Urothelium cell line (cell line): ENCODE results near the gene GOPC.
"Not testable (repeated sequence)": the region's sequence is repeated elsewhere in the genome, so short reads cannot be mapped to it uniquely, and the experiment has no call there.

Source experiments
- DNase-seq: peaks from one replicate; pipeline ENCODE4 v3.0.0; 2011; ENCODE audit warnings: low spot score, mixed read lengths
- FAIRE-seq: peaks from 2 replicates; lab custom pipeline; 2011; peaks lifted over from hg19 to GRCh38; lab: Jason Lieb, UNC

Gene GOPC

DNA sequence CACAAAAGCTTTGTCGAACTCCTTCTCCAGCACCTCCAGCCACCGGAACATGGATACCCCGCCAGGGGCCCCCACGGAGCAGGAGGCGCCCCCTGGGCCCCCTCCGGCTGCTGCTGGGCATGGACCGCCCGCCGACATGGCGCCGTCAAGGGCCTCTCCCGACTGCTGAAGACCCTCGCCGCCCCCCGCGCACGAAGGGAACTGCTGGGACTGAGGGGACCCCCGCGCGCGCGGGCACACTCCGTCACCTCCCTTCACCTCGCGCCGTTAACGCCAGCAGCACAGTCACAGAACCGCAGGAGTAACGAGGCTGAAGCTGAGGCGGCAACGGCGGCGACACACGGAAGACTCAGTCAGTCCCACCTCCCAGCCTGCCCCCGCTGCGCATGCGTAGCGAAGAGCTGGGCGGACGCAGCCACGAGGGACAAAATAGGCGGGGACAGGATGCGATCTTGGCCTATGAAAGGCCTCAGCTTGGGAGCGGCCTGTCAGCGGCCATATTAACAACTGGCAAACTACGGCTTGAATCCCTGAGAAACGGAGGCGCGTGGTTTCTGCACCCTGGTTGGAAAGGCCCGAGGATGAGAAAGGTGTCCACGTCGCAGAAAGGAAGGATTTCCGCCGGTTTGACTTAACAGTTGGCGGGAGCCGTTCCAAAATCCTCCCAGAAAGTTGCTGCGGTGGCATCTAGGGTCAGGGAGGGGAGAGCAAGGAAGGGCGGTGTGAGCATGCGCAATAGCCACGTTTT is at the start of gene GOPC:
Gene GOPC (minus strand): TSS at position 361 of the 748 bp plus-strand sequence. CDS start 223 bp downstream, at position 138.
- DNase-seq (peak; percentile 93), FAIRE-seq (no peak)

DNA sequence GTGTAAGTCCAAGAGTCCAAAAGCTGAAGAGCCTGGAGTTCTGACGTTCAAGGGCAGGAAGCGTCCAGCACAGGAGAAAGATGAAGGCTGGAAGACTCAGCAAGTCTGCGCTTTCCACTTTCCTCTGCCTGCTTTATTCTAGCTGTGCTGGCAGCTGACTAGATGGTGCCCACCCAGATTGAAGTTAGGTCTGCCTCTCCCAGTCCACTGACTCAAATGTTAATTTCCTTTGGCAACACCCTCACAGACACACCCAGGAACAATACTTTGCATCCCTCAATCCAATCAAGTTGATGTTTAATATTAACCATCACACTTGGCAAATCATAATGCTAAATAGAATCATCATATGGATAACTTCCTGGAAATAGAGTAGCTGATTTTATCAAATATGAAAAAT is 49.7 kb upstream of the GOPC start:
- not testable (repeated sequence) for FAIRE-seq, DNase-seq

DNA sequence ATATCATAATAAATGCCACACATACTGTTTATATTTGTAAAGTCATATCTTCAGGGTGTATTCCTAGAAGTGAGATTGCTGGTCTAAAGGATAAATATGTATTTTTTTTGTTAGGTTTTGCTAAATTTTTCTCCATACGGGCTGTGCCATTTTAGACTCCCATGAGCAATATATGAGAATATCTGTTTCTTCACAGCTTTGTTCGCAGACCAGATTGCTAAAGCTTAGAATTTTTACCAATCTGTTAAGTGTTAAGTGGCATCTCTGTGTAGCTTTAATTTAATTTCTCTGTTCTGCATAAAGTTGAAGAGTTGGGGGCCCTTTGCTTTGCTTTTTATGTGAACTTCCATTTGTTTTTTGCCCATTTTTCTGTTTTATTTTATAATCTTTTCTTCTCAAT is 40.7 kb upstream of the GOPC start:
- FAIRE-seq = no peak
- DNase-seq = no peak

DNA sequence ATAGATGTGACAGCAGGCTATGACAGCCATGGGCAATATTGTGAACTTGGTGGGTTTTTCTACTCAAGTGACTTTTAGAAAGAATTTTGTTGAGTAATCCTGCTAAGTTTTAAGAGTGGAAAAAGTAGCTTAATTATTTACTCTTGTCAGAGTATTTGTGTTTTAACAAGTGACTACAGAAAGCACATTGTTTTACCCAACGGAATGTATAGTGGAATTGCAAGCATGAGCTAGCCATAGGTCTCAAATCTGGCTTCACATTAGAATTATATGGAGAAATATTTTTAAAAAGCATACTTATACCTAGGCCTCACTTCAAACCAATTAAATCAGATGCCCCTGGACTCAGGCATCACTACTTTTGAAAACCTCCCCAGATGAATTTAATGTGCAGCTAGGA is 35.5 kb upstream of the GOPC start:
- no peak for FAIRE-seq
- DNase-seq = no peak

DNA sequence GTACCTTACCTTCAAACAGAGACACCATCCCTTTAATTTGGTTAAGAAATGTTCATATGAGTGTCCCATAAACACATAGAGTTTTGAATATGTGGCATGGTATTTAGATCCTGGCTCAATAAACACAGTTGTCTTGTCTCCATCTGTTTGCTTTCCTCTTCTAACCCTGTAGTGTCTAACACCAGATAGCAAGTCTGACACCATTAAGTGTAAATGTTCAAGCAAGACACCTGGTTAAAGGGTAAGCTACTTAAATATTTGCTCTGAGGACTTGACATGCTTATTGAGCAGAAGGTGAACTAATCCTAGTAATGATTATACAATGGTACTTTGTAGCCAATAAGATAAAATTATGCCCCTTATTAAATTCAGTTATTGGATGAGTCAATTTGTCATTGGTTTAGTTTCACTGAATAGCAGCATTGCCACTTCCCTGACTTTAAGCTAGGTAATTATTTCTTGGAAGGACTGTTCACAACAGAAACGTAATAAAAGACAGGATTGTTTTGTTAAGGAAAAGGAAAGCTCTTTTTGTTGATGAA is 26.9 kb upstream of the GOPC start:
- no peak for FAIRE-seq
- DNase-seq = no peak

DNA sequence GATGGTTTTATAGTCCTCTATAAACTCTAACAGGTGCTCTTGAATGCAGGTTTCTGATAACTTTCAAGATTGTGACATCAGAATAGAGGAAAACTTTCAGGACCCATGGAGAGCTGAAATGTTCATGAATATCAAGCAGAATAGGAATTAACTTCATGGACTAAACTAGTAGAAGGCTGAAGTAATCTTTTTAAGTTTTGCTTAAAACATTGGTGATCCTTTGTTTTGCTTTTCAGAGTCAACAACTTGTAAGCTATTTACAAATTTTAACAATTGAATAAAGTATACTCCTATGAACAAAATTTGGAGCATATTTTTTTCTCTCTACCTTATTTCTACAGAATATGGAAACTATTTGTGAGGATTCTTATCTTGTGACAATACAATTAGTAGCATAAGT is 25.2 kb upstream of the GOPC start:
- no peak for FAIRE-seq

DNA sequence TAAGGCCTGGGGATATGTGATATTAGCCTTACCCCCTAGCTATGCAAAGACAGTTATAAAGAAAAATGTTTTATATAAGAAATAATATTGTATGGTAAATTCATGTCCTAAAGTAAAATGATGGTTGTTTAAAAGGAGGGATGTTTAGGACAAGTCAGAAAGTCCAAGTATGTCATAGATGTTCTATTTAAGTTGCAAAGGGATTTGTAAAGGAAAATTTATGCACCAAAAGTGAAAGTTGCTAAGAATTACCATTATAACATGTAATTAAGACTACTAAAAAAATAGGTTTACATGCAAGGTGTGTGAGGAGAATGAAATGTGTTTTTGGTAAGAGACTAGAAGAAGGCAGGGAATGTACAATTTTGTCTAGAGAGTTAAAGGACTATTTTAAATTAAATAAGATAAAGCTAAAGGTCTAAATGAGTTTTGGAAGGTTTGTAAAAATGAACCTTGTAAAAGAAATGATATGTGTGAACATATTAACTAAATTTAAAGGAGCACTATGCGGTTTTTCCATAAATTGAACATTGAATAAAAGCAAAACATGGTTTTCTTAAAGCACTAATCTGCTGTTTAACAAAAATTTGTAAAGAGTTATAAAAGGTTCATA is 22.7 kb upstream of the GOPC start:
- no peak for FAIRE-seq
- DNase-seq = no peak

More for the DNA sequence above, 25.2 kb upstream of the GOPC start:
- no peak for DNase-seq

DNA sequence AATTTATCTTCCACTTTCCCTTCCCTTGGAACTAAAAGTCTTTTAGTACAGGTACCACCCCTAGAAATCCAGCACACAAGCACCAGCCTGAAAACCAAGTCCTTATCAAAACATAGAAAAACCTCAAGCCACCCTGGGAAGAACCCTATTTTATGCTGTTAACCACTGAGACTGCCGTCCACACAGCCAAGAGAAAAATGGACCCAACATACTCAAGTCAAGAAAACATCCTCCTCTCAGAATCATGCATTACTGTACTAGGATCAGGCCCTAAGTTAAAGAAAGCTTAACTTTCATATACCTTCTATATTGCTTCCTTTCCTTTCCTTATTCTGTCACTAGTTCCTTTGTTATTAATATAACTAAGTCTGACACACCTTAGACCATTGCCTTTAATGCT is 16.9 kb upstream of the GOPC start:
- FAIRE-seq = no peak
- no peak for DNase-seq

DNA sequence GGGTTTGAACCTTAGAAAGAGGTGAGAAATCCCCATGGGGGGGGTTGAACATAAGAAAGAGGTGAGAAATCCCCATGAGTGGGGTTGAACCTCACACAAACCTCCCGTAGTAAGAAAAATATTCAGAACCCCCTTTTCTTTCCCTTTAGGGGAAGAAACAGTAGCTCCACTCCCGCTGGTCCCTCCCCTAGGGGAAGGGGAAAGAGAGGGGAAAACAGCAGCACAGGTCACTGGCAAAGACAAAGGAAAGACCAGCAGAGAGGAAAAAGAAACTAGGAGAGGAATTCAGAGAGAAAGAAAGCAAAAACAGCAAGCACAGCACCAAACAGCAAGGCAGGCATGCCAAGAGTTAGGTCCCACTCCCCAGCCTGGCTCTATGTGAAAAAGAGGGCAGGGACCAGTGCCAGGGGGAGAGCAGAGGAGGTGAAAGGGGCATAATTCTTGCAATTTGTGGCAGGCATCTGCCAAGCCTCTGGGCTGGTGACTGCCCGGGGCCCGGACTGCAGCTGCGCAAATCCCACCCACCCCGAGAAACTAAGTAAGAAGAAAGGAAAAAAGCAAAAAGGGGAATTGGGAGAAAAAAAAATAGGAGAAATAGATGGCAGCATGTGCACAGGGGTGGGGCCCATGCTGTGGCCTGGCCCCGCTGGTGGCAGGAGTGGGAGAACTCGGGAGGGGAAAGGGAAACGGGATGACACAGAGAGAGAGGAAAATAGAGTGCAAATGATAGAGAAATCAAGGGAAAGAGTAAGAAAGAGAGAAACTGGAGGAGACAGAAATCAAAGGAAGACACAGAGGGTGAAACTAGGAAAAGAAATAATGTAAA is 15.1 kb upstream of the GOPC start:
- peak; percentile 10 for DNase-seq
- FAIRE-seq = no peak

DNA sequence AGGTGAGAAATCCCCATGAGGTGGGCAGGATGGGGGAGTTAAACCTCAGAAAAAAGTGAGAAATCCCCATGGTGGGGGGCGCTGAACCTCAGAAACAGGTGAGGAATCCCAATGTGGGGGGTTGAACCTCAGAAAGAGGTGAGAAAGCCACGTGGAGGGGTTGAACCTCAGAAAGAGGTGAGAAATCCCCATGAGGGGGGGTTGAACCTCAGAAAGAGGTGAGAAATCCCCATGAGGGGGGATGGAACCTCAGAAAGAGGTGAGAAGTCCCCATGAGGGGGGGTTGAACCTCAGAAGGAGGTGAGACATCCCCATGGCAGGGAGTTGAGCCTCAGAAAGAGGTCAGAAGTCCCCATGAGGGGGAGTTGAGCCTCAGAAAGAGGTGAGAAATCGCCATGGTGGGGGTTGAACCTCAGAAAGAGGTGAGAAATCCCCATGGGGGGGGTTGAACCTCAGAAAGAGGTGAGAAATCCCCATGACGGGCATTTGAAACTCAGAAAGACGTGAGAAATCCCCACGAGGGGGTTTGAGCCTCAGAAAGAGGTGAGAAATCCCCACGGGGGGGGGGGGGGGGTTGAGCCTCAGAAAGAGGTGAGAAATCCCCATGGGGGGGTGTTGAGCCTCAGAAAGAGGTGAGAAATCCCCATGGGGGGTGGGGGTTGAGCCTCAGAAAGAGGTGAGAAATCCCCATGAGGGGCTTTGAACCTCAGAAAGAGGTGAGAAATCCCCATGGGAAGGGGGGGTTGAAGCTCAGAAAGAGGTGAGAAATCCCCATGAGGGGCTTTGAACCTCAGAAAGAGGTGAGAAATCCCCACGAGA is 14.3 kb upstream of the GOPC start:
- DNase-seq = no peak

DNA sequence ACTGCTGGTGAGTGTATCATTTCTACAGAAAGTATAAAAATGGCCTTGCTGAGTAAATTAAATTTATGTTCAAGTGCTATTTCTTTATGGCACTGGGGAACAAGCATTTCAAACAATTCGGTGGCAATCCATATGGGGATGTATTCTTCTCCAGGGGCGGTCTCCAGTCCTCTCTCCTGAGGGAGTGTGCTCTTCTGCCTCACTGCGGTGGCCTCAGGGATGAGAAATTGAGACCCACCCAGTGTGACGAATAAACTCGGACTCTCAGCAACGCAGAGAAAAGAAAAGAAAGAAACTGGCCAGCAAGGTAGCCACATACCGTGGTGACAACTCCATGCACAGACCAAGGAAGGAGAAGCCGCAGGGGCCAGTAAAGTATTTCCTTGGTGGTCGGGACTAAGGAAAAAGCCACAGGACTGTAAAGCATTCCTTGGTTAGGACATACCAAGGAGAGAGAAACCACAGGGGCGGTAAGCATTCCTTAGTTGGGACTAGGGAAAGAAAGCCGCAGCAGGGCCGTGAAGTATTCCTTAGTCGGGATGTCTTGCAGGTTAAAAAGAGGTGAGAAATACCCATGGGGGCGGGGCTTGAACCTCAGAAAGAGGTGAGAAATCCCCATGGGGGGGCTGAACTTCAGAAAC is 13.6 kb upstream of the GOPC start:
- DNase-seq (peak; percentile 50), FAIRE-seq (no peak)

More for the DNA sequence above, 14.3 kb upstream of the GOPC start:
- FAIRE-seq = no peak

DNA sequence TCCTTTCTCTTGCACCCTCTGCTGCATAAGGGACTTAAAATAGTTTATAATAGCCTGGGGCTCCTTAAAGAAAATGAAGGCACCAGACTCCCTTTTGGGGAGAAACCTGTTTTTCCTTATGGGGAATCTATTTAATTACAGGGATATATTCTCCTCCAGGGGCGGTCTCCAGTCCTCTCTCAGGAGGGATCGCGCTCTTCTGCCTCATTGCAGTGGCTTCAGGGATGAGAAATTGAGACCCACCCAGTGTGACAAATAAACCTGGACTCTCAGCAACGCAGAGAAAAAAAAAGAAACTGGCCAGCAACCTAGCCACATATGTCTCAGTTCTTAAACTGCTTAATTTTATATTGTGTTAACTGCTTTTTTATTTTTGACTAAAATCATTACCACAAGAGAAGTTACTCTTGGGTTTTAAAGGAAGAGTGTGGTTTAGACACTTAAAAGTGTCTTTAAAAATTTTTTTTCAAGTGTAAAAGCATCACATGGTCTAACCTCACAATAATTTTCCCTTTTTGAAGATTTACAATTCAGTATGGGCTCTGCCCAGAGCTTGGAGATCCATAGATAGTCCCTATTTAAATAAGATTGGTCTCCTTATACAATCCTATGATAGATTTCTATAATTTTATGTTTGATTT is 11.7 kb upstream of the GOPC start:
- peak; percentile 11 for DNase-seq
- FAIRE-seq = no peak

DNA sequence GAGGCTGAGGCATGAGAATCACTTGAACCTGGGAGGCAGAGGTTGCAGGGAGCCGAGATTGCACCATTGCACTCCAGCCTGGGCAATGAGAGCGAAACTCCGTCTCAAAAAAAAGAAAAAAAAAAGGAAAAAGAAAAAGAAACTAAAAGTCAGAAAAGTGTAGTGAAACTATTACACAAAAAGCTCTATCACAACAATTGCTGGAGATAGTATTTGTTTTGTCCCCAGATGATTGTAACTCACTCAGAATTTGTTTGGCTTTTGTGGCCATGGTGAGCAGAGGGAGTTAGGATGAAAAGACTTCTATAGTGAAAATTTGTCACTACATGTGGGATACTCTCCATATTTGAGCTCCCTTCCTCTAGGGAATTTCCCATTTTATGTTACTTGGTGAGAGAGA is 5.2 kb upstream of the GOPC start:
- DNase-seq (no peak), FAIRE-seq (no peak)

DNA sequence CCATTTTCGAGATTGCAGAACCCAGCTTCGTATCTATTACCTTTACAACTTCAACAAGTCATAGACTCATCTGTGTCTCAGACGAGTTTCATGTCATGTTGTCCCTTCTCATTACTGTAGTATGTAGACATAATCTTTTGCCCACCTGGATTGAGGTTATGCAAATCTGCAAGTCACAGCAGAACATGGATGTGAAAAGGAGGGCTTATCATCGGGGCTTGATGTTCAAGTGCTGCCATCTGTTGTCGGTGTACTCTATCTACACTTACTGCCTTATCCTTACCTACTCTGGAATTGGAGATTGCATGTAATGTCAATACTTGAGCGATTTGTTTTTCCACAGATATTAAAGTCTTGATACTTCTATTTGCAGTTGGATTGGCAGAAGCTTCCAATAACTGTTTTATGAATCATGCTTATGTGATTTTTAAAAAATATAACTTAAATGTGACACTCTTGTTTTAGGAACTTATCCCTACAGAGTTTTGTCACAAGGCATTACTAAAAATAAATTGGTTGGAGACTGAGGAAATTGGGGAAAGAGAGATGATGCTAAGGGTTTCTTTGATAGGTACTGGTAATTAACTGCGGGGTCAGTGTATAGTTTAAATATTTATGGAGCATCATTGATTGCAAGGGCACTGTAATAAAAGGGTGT is 3.0 kb upstream of the GOPC start:
- DNase-seq (peak; percentile 44), FAIRE-seq (no peak)

DNA sequence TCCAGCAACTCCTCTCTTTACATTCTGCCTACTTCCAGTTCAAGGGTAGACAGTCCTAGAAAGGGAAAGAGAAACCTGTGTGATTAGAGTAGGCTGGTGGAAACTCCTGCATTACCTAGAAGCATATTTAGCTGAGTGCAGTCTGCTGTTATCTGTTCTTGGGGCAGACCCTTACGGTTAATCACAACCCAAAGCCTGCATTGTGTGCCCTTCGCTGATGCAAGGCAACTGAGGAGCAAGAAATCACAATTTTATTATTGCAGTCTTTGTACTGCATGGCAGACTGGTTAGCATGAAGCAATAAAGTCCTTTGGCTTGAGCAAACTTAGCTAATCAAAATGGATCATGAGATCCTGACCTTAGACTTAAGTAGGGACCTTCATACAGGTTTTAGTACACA is 1.5 kb upstream of the GOPC start:
- DNase-seq = no peak
- FAIRE-seq = no peak

DNA sequence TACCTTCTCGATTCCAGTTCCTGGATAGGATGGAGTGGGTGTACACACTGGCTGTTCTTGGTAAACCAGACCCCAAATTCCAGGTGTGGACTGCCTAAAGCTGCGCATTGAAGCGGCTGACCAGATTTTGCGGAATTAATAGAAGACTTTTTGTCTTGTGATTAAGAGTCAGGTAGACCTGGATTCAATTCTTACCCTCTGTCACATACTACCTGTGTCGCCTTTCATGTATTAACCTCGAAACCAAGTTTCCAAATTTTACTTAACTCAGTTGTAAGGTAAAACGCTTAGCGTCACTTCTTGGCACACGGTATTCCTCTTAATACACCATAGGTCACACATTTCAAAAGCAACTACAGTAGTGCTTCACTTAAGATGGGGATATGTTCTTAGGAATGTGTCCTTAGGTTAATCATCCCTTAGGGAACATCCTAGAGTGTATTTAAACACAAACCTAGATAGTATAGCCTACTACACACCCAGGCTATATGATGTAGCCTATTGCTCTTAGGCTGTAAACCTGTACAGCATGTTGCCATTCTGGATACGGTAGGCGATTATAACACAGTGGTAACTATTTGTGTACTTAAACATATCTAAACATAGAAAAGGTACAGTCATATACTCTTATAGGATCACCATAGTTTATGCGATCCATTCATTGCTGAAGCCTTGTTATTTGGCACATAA is 733 bp upstream of the GOPC start:
- DNase-seq (no peak), FAIRE-seq (no peak)

DNA sequence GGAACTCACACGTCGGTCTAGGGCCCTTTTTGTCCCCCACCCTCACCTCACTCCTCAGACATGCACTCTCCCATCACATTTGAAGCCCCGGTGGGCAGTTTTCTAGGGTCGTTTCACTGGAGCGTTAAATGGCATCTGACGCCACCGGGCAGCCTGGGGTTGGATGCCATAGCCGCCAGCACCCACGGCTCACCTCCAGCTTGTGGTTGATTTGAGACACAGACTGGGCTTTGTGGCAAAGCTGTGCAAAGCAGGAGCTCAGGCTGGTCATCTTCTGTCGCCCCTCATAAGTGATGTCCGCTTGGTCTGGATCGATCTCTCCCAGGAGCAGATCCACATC is 530 bp downstream of the GOPC start:
- FAIRE-seq (no peak), DNase-seq (no peak)

DNA sequence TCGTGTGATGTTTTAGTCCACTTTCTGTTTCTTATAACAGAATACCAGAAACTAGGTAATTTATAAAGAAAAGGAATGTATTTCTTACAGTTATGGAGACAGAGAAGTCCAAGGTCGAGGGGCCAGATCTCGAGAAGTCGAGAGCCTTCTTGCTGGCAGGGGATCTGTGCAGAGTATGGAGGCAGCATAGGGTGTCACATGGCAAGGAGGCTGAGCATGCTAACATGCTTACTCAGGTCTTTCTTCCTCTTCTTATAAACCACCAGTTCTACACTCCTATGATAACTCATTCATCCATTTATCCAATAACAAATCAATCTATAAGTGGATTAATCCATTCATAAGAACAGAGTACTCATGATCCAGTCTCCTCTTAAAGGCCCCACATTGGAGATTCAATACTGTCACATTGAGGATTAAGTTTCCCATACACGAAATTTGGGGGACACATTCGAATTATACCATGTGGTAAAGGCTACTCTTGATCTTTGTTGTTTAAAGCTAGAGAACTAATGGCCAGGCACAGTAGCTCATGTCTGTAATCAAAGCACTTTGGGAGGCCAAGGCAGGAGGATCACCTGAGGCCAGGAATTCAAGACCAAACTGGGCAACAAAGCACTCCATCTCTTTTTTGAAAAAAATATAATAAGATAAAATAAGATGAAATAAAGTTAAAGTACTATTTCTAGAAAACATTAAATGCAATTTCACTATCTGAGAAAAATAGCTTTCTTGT is 2.1 kb downstream of the GOPC start:
- DNase-seq (peak; percentile 8), FAIRE-seq (no peak)
